Smooth muscle cell (in vitro differentiated cells): ENCODE data around the gene WASF3. TPM values are rescaled to one million over a fixed set of nuclear protein-coding genes. Genes with fewer than 3 reads are reported as not detected.

Experiments
- DNase-seq: peaks from one replicate; lab custom pipeline; 2025; ENCODE audit not compliant: unreplicated experiment; lab: John Stamatoyannopoulos, UW
- H2AFZ ChIP-seq: fragments of 200-600 bp; sonication (generic); 2 replicates; pipeline ENCODE4 v1.6.0; 2016; ENCODE audit warnings: antibody characterized with exemption, low read depth, mild to moderate bottlenecking
- H3F3A ChIP-seq: fragments of 200-600 bp; sonication (generic); 2 replicates; pipeline ENCODE4 v1.6.0; 2017; ENCODE audit warnings: antibody characterized with exemption, low read depth
- H3K27ac ChIP-seq: fragments of 200-600 bp; sonication (generic); 2 replicates; pipeline ENCODE4 v1.5.1; 2016; ENCODE audit warnings: low read depth, mild to moderate bottlenecking
- H3K27me3 ChIP-seq: fragments of 200-600 bp; sonication (generic); 2 replicates; pipeline ENCODE4 v1.6.1; 2016; ENCODE audit warnings: low read depth, mild to moderate bottlenecking
- H3K36me3 ChIP-seq: fragments of 200-600 bp; sonication (generic); 2 replicates; pipeline ENCODE4 v1.5.1; 2016; ENCODE audit warnings: low read depth
- H3K4me1 ChIP-seq: fragments of 200-600 bp; sonication (generic); 2 replicates; pipeline ENCODE4 v1.5.1; 2016; ENCODE audit warnings: low read depth
- H3K4me2 ChIP-seq: fragments of 200-600 bp; sonication (generic); 2 replicates; pipeline ENCODE4 v1.6.0; 2016; ENCODE audit warnings: mild to moderate bottlenecking
- H3K4me3 ChIP-seq: fragments of 200-600 bp; sonication (generic); 2 replicates; pipeline ENCODE4 v1.5.1; 2016; ENCODE audit warnings: mild to moderate bottlenecking
- H3K79me2 ChIP-seq: fragments of 200-600 bp; sonication (generic); 2 replicates; pipeline ENCODE4 v1.6.0; 2016; ENCODE audit warnings: low read depth, mild to moderate bottlenecking
- H3K9ac ChIP-seq: fragments of 200-600 bp; sonication (generic); 2 replicates; pipeline ENCODE4 v1.6.0; 2016; ENCODE audit warnings: low read depth
- H3K9me3 ChIP-seq: fragments of 200-600 bp; sonication (generic); replicated peaks from 2 replicates; pipeline ENCODE4 v1.5.1; 2016; ENCODE audit warnings: low read depth
- H4K20me1 ChIP-seq: fragments of 200-600 bp; sonication (generic); 2 replicates; pipeline ENCODE4 v1.6.0; 2016; ENCODE audit warnings: low read depth
- WGBS: methylation state at CpG from one replicate; pipeline ENCODE4 v1.1.7; 2016; ENCODE audit warnings: low lambda C conversion rate; 5-methylcytosine and 5-hydroxymethylcytosine counted together
- polyA plus RNA-seq: library from polyadenylated mRNA; unstranded; fragments of >200 nt; fragmentation: Nextera tagmentation; extraction: Ambion mirVana; gene quantifications from 2 replicates; pipeline ENCODE4 v1.2.1, GENCODE V29; 2016
- total RNA-seq: library from RNA; depleted of rRNA; stranded (reverse); fragments of >200 nt; gene quantifications from 2 replicates; pipeline ENCODE4 v1.2.3, GENCODE V29; 2014
- TF ChIP-seq, protein P1 (sequence below): fragments of 200-600 bp; sonication (generic); IDR thresholded peaks from 2 replicates; pipeline ENCODE4 v1.5.1; 2017; ENCODE audit warnings: borderline replicate concordance, mild to moderate bottlenecking, antibody characterized with exemption; ENCODE audit not compliant: insufficient read depth, poor library complexity, severe bottlenecking

Gene WASF3
- total and polyA plus RNA-seq, 2 experiments from 2014 or later = 4.0 to 5.8 TPM

GRCh38 chr13:26561067-26561466 lies 3.6 kb downstream of the WASF3 start:
- 87% methylated on average over 3 of the region's 3 CpGs for WGBS
- peaks cover 18% of the 10 kb centered on the region for H3K79me2 ChIP-seq
- H3K4me1 ChIP-seq = peaks cover 40% of the 10 kb centered on the region
- H3K27me3 ChIP-seq = no peaks in the 10 kb centered on the region
- H3K9ac ChIP-seq = no peak overlapping the region
- H3F3A ChIP-seq = peaks cover 5% of the 10 kb centered on the region
- TF ChIP-seq, protein P1, sequence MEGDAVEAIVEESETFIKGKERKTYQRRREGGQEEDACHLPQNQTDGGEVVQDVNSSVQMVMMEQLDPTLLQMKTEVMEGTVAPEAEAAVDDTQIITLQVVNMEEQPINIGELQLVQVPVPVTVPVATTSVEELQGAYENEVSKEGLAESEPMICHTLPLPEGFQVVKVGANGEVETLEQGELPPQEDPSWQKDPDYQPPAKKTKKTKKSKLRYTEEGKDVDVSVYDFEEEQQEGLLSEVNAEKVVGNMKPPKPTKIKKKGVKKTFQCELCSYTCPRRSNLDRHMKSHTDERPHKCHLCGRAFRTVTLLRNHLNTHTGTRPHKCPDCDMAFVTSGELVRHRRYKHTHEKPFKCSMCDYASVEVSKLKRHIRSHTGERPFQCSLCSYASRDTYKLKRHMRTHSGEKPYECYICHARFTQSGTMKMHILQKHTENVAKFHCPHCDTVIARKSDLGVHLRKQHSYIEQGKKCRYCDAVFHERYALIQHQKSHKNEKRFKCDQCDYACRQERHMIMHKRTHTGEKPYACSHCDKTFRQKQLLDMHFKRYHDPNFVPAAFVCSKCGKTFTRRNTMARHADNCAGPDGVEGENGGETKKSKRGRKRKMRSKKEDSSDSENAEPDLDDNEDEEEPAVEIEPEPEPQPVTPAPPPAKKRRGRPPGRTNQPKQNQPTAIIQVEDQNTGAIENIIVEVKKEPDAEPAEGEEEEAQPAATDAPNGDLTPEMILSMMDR = no peak
- H3K27ac ChIP-seq = no peak overlapping the region
- H2AFZ ChIP-seq = no peak overlapping the region
- peak overlapping the region; percentile 39 for H3K4me2 ChIP-seq
- H3K4me3 ChIP-seq = no peak overlapping the region
- peaks cover 50% of the 10 kb centered on the region for H4K20me1 ChIP-seq
- H3K36me3 ChIP-seq = no peaks in the 10 kb centered on the region
- no peaks in the 10 kb centered on the region for H3K9me3 ChIP-seq
- no peak for DNase-seq

- Histone ChIP-seq H4K20me1 (peaks cover 57% of the 10 kb centered on the region), H3K27me3 (no peaks in the 10 kb centered on the region), H3K9me3 (no peaks in the 10 kb centered on the region), H3F3A (peaks cover 3% of the 10 kb centered on the region), H3K27ac (no peak overlapping the region), H3K79me2 (peaks cover 18% of the 10 kb centered on the region), H3K9ac (no peak overlapping the region), H3K36me3 (no peaks in the 10 kb centered on the region), H3K4me1 (peaks cover 40% of the 10 kb centered on the region), H2AFZ (no peak overlapping the region), H3K4me2 (peak overlapping the region; percentile 39), H3K4me3 (no peak overlapping the region)
- WGBS = 57% methylated on average over 8 of the region's 8 CpGs
- TF ChIP-seq, protein P1 = no peak
- no peak for DNase-seq
Observed at GRCh38 chr13:26561651-26562511, 4.4 kb downstream of the WASF3 start.

DNA sequence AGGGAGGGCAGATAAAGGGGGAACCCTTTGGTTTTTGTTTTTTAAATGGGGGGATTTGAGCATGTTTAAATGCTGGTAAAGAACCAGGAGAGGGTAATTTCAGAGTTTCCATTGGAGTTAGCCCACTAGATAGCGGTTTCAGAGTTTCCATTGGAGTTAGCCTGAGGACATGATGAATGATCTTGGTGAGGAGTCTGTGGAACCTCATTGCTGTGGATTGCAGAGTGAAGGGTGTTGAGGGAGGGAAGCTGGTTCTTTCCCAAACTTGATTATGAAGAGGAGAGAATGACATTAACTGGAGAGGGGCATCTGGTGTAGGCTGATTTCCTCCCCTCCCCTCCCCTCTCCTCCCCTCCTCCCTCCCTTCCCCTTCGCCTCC lies 5.0 kb downstream of the WASF3 start:
- Histone ChIP-seq H3K4me3 (no peak overlapping the region), H3K27ac (no peak overlapping the region), H2AFZ (no peak overlapping the region), H3K36me3 (no peaks in the 10 kb centered on the region), H3K9me3 (no peaks in the 10 kb centered on the region), H3K4me1 (peaks cover 40% of the 10 kb centered on the region), H3K27me3 (no peaks in the 10 kb centered on the region), H4K20me1 (peaks cover 61% of the 10 kb centered on the region), H3K4me2 (no peak overlapping the region), H3K9ac (no peak overlapping the region), H3K79me2 (peaks cover 18% of the 10 kb centered on the region), H3F3A (no peaks in the 10 kb centered on the region)
- WGBS = 67% methylated on average over 1 of the region's 2 CpGs
- DNase-seq = no peak
- TF ChIP-seq, protein P1 = no peak

DNA sequence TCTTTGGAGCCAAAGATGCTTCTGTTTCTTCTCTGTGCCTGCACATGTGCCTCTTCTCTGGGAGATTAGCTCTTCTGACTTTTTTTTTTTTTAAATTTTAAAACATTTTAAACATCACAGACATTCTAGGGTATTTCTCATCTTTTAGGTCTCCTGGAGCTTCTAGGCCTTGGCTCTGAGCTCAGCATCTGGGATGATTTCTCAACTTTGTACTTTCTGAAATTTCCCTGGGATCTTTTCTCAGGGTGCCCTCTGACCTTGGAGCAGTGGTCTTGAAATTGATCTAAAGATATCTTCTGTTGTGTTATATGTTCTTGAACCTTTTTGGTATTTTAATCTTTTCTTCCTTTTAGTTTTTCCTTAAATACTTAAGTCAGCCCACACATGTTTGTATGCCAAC lies 6.2 kb downstream of the WASF3 start:
- DNase-seq = no peak
- Histone ChIP-seq H3K9ac (no peak overlapping the region), H2AFZ (no peak overlapping the region), H3K36me3 (no peaks in the 10 kb centered on the region), H3K4me2 (no peak overlapping the region), H3K4me3 (no peak overlapping the region), H3K4me1 (peaks cover 34% of the 10 kb centered on the region), H3K79me2 (peaks cover 11% of the 10 kb centered on the region), H3K27ac (no peak overlapping the region), H4K20me1 (peaks cover 59% of the 10 kb centered on the region), H3F3A (no peaks in the 10 kb centered on the region), H3K9me3 (no peaks in the 10 kb centered on the region), H3K27me3 (no peaks in the 10 kb centered on the region)
- TF ChIP-seq, protein P1 = no peak
